HS-5 (cell line): ENCODE data around the gene RPL39L.

Experiments used
- DNase-seq: peaks from one replicate; pipeline ENCODE4 v3.0.0-alpha.2; 2012; ENCODE audit warnings: low read depth

Gene RPL39L

GRCh38 chr3:187093320-187093719, 46.0 kb downstream of the RPL39L start:
- no peak for DNase-seq

GRCh38 chr3:187088701-187089100, 50.6 kb downstream of the RPL39L start:
- DNase-seq, result no peak

- DNase-seq, result no peak
Measured at GRCh38 chr3:187086831-187087230, 52.5 kb downstream of the RPL39L start.

GRCh38 chr3:187085933-187086332, 53.4 kb downstream of the RPL39L start:
- DNase-seq, result no peak

GRCh38 chr3:187085021-187085666, 54.2 kb downstream of the RPL39L start:
- DNase-seq, result no peak

DNA sequence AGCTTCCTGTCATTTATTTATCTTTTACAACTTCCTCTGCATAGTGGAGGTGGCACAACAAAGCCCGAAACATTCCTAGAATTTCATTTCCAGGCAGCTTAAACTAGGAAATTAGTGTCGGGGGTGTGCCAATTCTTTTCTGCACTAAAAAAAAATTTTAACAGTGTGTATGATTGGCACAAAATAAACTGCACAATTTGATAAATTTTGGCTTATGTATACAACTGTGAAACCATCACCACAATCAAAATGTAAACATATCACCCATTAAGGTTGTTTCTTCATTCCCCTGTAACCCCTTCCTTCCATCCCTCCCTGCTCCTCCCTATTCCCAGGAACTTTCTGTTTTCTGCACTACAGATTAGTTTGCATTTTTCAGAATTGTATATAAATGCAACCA, 54.7 kb downstream of the RPL39L start:
- DNase-seq, result no peak

- DNase-seq, result no peak
Measured at GRCh38 chr3:187084126-187084525, 55.2 kb downstream of the RPL39L start.

- no peak for DNase-seq
Measured at GRCh38 chr3:187082758-187083375, 56.4 kb downstream of the RPL39L start.

DNA sequence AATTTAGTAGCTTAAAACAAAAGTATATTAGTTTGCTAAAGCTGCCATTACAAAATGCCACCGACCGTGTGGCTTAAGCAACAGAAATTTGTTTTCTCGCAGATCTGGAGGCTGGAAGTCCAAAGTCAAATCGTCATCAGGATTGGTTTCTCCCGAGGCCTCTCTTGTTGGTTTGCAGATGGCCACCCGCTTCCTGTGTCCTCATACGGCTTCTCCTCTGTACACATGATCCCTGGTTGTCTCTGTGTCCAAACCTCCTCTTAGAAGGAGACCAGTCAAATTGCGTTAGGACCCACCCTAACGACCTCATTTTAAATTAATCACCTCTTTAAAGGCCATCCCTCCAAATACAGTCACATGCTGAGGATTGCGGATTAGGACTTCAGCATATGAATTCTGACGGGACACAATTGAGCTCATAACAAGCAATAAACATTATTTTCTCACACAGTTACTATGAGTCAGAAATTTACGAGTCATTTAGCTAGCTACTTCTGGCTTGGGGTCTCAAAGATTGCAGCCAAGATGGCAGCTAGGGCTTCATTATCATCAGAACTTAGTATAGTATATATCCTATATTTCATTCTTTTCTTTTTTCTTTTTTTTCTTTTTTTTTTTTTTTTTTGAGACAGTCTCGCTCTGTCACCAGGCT, 58.4 kb downstream of the RPL39L start:
- no peak for DNase-seq

GRCh38 chr3:187079090-187080022, 59.9 kb downstream of the RPL39L start:
- no peak for DNase-seq

DNA sequence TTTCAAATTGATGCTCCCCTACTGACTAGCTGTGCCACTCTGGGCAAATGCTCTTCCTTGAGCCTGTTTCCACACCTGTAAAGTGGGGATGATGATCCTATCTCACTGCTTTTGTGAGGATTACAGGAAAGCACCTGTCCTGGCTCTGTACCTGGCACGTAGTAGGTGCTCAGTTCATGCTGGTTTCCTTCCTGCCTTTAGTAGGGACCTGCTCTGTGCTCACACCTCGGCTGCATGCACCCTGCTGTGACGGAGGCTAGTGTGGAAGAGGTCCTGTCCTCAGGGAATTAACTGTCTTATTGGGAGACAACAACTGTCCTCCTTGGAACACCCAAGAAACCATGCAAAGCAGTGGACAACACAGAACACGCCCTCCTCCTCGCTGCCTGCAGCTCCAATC, 61.8 kb downstream of the RPL39L start:
- no peak for DNase-seq

DNA sequence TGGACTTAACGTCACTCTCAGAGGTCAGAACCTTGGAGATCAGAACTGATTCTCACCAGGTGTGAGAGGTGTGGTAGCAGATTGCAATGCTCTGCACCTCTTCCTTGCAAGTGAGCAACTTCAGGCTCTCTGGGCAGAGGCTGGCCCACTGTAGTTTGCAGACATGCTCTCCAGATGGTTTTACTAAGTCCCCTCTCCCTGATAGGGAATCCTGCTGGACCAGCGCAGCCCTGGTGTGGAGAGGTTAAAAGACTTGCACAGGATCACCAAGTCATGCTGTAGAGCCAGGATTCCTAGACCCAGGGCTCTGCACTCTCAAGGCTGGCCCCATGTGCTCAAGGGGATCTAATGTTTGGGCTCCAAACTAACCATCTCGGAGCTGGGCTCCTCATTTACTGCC, 62.2 kb downstream of the RPL39L start:
- DNase-seq, result no peak

DNA sequence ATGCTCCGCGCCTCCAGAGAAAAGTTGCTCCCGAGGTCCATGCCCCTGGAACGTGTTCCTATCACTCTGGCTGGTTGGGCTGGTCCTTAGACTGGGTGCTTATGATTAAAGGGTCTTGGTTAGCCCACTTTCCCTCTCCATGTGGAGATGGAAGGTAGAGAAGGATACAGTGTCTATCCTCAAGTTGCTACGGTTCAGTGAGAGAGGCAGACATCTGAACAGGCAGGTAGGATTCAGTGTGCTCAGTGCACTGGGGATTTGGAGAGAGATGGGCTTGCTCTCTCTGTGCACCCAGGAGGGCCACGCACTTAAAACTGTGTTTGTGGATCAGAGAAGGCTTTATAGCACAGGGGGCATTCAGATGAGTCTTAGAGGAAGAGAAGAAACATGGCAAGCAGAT, 63.0 kb downstream of the RPL39L start:
- DNase-seq, result no peak

- DNase-seq, result no peak
Measured at GRCh38 chr3:187074846-187075245, 64.5 kb downstream of the RPL39L start.

DNA sequence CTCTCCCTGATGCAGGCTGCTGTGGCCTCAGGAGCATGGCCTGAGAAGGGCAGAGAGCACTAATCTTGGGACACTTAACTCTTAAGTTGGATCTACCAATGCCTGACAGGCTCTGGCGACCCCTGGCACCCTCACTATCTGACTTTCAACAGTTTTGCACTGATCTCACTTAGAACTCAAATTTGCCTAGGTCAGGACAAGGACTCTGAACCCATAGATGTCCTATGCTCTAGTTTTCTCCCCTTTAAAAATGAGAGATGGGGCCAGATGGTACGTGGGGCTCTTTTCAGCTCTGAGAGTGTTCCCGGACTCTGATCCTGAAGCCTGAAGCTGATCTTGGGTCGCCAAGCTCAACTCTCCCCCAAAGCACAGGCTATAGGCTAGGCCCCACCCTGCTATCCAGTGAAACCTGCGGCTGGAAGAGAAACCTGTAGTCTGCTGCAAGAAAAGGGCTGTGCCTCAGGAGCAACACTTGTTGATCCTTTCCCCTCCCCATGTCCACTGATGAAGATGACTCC, 65.7 kb downstream of the RPL39L start:
- no peak for DNase-seq

DNA sequence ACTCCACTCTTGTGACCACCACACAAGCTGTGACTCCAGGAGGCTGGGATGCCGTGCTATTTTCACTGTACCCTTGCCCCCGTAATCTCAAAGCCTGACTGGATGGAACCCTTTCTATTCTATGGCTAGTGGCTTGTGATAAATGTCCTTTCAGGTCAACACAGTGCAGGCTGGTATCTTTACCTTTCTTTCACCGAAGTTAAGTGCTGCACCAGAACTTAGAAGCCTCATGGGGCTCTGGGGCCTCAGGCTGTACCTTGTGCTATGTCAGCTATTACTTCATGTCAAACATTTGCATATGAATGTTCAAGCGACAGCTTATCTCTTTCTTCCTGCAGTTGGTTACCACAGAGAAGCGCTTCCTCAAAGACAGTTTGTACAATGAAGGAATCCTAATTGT, 66.8 kb downstream of the RPL39L start:
- DNase-seq, result no peak

DNA sequence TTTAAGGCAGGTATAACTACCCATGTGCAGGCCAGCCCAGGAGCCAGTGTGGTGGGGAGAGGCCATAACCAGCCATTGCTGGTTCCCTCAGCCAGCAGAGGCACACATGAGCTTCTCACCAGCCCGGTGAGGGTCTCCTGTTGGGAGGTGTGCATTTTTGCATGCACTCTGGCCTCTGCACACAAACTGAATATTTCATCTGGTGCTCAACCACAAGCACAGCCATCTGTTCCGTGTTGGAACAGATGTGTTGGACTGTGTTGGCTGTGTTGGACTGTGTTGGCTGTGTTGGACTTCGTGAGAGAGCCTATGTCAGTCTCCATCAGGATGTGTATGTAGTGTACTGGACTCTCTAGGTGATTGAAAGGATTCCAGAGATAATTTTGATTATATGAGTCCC, 67.2 kb downstream of the RPL39L start:
- no peak for DNase-seq
